BJ (cell line): Measurements from ENCODE around the gene DDAH1. TPM values are rescaled to one million over a fixed set of nuclear protein-coding genes. Genes with fewer than 3 reads are reported as not detected.

ENCODE experiments used
- CTCF ChIA-PET: fragments of 350-600 bp; formaldehyde crosslinking; extraction: SDS; loops from one replicate; lab custom pipeline; 2021; ENCODE audit warnings: antibody characterized with exemption, inconsistent platforms; lab: Yijun Ruan, JAX
- POLR2A ChIA-PET: fragments of 300-600 bp; sonication (Branson Sonifier 250); formaldehyde crosslinking; extraction: SDS; loops from one replicate; lab custom pipeline; 2021; ENCODE audit warnings: antibody characterized with exemption; lab: Charles Lee
- DNase-seq: peaks from one replicate; pipeline ENCODE4 v3.0.0-alpha.2; 2011; ENCODE audit warnings: low read depth
- H3K27me3 ChIP-seq: 2 replicates; pipeline ENCODE4 v1.6.0; 2011; ENCODE audit warnings: low read length; ENCODE audit not compliant: control insufficient read depth, insufficient read depth
- H3K36me3 ChIP-seq: 2 replicates; pipeline ENCODE4 v1.5.1; 2011; ENCODE audit warnings: low read length; ENCODE audit not compliant: control insufficient read depth, insufficient read depth
- H3K4me3 ChIP-seq: 2 replicates; pipeline ENCODE4 v1.5.1; 2011; ENCODE audit warnings: low read depth, mild to moderate bottlenecking, control low read depth, low read length
- polyA plus RNA-seq: library from polyadenylated mRNA; depleted of rRNA; stranded (reverse); fragments of >200 nt; gene quantifications from 2 replicates; pipeline ENCODE4 v1.2.3, GENCODE V29; 2011
- TF ChIP-seq, protein P1 (sequence below): IDR thresholded peaks from 2 replicates; pipeline ENCODE4 v1.5.1; 2011; ENCODE audit warnings: low read depth, mild to moderate bottlenecking, control low read depth, inconsistent platforms, low read length, moderate library complexity; ENCODE audit not compliant: insufficient read depth

DDAH1 gene
- polyA plus RNA-seq, 1 experiment, result 244 TPM

DNA sequence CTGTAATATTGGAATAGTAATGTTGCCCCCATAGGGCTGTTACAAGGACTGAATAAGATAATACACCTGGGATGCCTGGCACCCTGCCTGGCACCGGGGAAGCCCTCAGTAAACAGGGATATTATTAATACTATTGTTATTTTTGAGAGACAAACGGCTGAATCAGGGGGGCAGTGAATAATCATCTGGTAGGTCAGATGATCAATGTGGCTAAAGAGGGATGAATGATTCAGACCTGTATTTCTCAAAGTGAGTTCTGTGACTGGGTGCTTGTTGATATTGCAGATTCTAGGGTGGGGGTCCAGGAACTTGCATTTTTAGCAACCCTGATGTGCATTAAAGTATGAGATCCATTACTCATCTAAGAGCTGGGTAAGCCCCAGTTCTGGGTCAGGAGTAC is 142.3 kb downstream of the DDAH1 start:
- Histone ChIP-seq H3K27me3 (no peaks in the 10 kb centered on the region), H3K36me3 (no peaks in the 10 kb centered on the region), H3K4me3 (no peak overlapping the region)
- POLR2A ChIA-PET, result no interaction called here
- CTCF ChIA-PET, result interaction anchor here (1.3 kb wide), 1 partner anchor 140 kb away, joined by 3 read pairs; no protein-coding TSS in a partner anchor
- TF ChIP-seq, protein P1, sequence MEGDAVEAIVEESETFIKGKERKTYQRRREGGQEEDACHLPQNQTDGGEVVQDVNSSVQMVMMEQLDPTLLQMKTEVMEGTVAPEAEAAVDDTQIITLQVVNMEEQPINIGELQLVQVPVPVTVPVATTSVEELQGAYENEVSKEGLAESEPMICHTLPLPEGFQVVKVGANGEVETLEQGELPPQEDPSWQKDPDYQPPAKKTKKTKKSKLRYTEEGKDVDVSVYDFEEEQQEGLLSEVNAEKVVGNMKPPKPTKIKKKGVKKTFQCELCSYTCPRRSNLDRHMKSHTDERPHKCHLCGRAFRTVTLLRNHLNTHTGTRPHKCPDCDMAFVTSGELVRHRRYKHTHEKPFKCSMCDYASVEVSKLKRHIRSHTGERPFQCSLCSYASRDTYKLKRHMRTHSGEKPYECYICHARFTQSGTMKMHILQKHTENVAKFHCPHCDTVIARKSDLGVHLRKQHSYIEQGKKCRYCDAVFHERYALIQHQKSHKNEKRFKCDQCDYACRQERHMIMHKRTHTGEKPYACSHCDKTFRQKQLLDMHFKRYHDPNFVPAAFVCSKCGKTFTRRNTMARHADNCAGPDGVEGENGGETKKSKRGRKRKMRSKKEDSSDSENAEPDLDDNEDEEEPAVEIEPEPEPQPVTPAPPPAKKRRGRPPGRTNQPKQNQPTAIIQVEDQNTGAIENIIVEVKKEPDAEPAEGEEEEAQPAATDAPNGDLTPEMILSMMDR, result no peak
- DNase-seq, result no peak

DNA sequence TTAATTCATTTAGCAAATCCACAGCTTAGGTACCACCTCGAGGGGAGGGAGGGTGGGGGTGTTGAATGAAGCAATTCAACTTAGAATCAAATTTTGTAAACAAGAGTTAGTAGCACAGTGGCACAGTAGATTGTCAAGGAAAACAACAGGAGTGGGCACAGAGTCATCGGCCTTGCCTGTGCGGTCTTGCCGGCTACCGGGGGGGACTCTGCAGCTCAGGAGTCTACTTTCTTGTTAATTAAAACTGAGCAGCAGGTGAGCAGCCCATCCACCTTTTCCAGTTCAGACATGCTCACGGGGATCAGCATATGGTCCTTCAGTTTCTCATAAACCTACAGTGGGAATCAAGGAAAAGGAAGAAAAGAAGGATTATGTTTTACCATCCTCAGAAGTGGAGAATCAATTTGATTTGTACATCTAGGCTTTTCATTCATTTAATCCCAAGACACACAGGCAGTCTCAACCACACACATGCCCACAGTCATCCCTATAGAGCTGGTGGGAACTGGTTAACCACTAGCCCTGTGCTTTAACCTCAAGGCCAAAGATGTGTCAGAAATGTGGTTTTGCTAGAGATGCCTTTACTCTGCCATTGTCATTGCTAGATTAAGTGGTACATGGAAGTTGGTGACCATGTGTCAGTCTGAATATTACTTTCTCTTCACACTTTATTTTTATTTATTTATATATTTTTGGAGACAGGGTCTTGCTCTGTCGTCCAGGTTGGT is 143.6 kb downstream of the DDAH1 start:
- Histone ChIP-seq H3K4me3 (no peak overlapping the region), H3K27me3 (no peaks in the 10 kb centered on the region), H3K36me3 (no peaks in the 10 kb centered on the region)
- ChIA-PET CTCF (interaction anchor here (0.6 kb wide), 1 partner anchor 22 kb away, joined by 3 read pairs; no protein-coding TSS in a partner anchor), POLR2A (interaction anchor here (0.6 to 0.7 kb wide), 5 partner anchors 22 to 1075 kb away, joined by 3 to 12 read pairs (median 10); partner anchors contain the start of gene ODF2L)
- TF ChIP-seq, protein P1, result no peak
- no peak for DNase-seq

DNA sequence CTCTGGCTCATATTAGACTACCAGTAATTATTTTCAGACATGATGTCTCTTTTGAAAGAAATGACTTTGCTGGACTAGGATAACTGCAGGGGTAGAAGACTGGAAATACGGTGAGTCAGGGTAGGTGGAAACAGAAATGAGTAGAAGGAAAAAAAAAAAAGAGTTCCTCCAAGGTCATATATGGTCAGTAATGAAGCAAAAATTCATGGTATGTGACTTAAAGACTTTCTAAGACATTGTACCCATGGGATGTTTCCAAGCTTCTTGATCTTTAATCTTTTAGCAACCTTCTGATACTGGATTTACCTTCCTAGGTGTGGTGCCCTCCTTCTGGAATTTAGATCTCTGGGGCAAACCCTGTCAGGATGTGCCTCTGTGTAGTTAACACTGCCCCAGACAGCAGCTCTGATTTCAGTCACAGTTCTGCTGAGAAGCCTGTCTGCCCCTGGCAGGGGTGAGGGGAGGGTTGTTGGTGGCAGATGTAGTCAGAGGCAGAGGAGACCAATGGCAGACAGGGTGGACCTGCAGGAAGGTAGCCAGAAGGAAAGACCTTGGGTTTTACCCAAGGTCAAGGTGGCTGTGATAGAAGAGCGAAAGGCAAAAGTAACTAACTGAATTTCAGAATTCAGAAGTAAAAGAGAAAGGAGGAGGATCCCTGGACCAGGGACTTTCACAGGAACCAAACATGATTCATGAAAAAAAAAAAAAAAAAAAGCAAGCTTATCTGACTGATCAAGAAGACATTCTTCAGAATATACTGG is 144.4 kb downstream of the DDAH1 start:
- no peak for DNase-seq
- no peak overlapping the region for H3K4me3 ChIP-seq
- no peaks in the 10 kb centered on the region for H3K27me3 ChIP-seq
- ChIA-PET POLR2A (interaction anchor here (0.6 to 0.7 kb wide), 5 partner anchors 22 to 1075 kb away, joined by 3 to 12 read pairs (median 10); partner anchors contain the start of gene ODF2L), CTCF (interaction anchor here (0.6 kb wide), 1 partner anchor 358 kb away, joined by 3 read pairs; no protein-coding TSS in a partner anchor)
- H3K36me3 ChIP-seq, result no peaks in the 10 kb centered on the region
- TF ChIP-seq, protein P1, result no peak

DNA sequence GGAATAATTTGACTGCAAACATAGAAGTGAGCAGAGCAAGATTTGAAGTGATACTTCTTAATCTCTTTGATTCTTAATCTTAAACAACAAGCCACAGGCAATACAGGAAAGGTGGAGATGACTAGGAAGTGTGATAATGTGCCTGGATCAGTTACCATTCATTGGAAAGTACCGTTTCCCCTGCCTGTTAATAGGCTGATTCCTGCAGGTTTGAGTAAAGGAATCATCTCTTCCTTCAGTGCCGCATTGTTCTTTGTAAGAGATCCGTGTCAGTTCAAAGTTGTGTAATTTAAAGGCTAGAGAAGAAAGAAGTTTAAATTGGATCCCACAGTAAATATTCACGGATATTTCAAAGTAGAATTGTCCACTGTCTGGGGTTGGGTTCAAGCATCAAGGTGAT is 145.0 kb downstream of the DDAH1 start:
- CTCF ChIA-PET, result interaction anchor here (0.6 kb wide), 1 partner anchor 358 kb away, joined by 3 read pairs; no protein-coding TSS in a partner anchor
- DNase-seq, result no peak
- TF ChIP-seq, protein P1, result no peak
- H3K27me3 ChIP-seq, result no peaks in the 10 kb centered on the region
- no peak overlapping the region for H3K4me3 ChIP-seq
- H3K36me3 ChIP-seq, result no peaks in the 10 kb centered on the region
- POLR2A ChIA-PET, result no interaction called here

DNA sequence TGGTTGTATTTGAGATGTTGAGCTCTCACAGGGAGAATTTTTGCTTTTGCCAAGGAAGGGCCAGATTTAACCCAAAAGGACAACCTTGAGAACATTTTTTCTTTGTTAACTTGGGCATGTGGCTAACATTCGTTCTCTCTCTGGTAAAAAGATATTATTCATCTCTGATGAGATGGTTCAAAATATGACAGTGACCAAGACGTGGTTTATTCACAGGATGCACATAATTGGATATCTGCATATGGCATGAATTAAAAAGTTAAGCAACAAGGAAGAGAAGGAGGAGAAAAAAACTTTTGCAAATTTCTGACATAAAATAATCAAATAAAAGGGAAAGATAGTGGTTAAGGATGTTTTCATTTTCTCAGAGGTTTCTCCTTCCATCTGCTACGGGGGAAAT is 145.5 kb downstream of the DDAH1 start:
- DNase-seq, result no peak
- POLR2A ChIA-PET, result no interaction called here
- Histone ChIP-seq H3K27me3 (no peaks in the 10 kb centered on the region), H3K4me3 (no peak overlapping the region), H3K36me3 (no peaks in the 10 kb centered on the region)
- CTCF ChIA-PET, result no interaction called here
- TF ChIP-seq, protein P1, result no peak
